HL-60 (cell line): ENCODE measurements around the gene CSNK1G3.

Source experiments
- TF ChIP-seq, protein P1 (sequence below): IDR thresholded peaks from one replicate; pipeline ENCODE4 v1.5.1; 2011; ENCODE audit warnings: low read length, control low read depth, inconsistent platforms; ENCODE audit not compliant: insufficient read depth
- TF ChIP-seq, protein P2 (sequence below): IDR thresholded peaks from 2 replicates; pipeline ENCODE4 v1.6.1; 2012; ENCODE audit warnings: low read depth; ENCODE audit not compliant: insufficient replicate concordance

DNA sequence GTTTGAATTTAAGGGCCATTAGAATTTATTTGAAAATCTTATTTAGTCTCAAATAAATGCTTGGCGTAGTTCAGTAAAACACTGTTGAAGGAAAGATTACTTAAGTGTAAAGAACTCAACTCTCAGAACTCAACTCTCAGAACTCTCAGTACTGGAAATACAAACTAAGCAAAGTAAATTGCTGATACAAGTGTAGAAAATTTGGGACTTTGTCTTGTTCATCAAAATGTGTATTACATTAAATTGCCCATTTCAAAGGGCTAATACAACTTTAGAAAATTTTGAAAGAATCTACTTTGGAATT, 99.4 kb downstream of the CSNK1G3 start:
- TF ChIP-seq, protein P1, sequence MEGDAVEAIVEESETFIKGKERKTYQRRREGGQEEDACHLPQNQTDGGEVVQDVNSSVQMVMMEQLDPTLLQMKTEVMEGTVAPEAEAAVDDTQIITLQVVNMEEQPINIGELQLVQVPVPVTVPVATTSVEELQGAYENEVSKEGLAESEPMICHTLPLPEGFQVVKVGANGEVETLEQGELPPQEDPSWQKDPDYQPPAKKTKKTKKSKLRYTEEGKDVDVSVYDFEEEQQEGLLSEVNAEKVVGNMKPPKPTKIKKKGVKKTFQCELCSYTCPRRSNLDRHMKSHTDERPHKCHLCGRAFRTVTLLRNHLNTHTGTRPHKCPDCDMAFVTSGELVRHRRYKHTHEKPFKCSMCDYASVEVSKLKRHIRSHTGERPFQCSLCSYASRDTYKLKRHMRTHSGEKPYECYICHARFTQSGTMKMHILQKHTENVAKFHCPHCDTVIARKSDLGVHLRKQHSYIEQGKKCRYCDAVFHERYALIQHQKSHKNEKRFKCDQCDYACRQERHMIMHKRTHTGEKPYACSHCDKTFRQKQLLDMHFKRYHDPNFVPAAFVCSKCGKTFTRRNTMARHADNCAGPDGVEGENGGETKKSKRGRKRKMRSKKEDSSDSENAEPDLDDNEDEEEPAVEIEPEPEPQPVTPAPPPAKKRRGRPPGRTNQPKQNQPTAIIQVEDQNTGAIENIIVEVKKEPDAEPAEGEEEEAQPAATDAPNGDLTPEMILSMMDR, result no peak
- TF ChIP-seq, protein P2, sequence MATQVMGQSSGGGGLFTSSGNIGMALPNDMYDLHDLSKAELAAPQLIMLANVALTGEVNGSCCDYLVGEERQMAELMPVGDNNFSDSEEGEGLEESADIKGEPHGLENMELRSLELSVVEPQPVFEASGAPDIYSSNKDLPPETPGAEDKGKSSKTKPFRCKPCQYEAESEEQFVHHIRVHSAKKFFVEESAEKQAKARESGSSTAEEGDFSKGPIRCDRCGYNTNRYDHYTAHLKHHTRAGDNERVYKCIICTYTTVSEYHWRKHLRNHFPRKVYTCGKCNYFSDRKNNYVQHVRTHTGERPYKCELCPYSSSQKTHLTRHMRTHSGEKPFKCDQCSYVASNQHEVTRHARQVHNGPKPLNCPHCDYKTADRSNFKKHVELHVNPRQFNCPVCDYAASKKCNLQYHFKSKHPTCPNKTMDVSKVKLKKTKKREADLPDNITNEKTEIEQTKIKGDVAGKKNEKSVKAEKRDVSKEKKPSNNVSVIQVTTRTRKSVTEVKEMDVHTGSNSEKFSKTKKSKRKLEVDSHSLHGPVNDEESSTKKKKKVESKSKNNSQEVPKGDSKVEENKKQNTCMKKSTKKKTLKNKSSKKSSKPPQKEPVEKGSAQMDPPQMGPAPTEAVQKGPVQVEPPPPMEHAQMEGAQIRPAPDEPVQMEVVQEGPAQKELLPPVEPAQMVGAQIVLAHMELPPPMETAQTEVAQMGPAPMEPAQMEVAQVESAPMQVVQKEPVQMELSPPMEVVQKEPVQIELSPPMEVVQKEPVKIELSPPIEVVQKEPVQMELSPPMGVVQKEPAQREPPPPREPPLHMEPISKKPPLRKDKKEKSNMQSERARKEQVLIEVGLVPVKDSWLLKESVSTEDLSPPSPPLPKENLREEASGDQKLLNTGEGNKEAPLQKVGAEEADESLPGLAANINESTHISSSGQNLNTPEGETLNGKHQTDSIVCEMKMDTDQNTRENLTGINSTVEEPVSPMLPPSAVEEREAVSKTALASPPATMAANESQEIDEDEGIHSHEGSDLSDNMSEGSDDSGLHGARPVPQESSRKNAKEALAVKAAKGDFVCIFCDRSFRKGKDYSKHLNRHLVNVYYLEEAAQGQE, result no peak
